PC-9 (cell line): ENCODE measurements around the gene VAMP5.

Experiments used
- EZH2 ChIP-seq: fragments of 200-600 bp; sonication (generic); IDR thresholded peaks from 2 replicates; pipeline ENCODE4 v1.8.0; 2017; ENCODE audit warnings: antibody characterized with exemption, low read depth
- TF ChIP-seq, protein P1 (sequence below): fragments of 200-600 bp; sonication (generic); conservative IDR thresholded peaks from 2 replicates; pipeline ENCODE4 v1.6.1; 2017; ENCODE audit warnings: mixed run types, antibody characterized with exemption, mild to moderate bottlenecking, moderate library complexity

DNA sequence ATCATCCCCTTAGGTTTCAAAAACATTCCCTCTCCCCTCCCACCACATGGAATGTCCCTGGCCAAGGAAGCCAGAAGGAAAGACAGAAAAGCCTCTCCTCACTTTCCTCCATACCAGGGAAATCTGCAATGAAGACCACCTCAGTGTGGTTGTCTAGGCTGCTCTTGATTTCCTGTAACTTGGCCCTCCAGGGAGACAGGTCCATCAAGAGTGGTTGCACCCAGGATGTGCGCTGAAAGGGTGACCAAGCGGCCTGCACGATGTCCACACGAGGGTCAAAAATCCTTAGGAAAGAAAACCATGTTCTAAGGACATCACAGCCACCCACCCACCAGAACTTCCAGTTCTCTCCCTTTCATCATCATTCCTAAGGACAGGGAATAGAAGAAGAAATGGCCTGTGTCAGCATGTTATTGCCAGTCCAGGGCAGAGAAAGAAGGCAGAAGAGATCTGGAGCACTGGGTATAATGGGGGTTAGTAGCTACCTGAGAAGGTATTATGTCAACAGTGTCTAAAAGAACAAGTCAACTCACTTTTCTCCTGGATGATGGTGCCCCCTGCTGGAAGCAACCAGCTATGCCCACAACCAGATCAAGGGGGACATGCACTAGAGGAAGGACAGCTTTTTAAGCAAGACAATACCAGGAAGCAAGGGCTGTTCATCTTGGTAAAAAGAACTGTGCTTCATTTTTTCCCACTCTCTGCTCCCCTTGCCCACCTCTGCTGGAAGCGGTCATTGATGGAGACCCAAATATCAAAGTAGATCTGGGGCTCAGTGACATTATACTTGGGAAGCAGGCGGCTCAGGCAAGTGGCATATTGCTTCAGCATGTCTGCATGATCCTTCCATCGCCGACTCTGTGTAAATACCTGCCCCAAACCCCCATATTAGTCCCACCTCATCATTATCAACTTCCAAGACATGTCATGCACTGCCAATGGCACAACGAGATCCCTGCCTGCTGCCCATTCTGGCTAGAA is 32.2 kb upstream of the VAMP5 start:
- TF ChIP-seq, protein P1, sequence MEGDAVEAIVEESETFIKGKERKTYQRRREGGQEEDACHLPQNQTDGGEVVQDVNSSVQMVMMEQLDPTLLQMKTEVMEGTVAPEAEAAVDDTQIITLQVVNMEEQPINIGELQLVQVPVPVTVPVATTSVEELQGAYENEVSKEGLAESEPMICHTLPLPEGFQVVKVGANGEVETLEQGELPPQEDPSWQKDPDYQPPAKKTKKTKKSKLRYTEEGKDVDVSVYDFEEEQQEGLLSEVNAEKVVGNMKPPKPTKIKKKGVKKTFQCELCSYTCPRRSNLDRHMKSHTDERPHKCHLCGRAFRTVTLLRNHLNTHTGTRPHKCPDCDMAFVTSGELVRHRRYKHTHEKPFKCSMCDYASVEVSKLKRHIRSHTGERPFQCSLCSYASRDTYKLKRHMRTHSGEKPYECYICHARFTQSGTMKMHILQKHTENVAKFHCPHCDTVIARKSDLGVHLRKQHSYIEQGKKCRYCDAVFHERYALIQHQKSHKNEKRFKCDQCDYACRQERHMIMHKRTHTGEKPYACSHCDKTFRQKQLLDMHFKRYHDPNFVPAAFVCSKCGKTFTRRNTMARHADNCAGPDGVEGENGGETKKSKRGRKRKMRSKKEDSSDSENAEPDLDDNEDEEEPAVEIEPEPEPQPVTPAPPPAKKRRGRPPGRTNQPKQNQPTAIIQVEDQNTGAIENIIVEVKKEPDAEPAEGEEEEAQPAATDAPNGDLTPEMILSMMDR: peak; percentile 93
- no peak for TF ChIP-seq EZH2
